ENCODE data around the gene RNFT1.
"Not testable (repeated sequence)": the region's sequence is repeated elsewhere in the genome, so short reads cannot be mapped to it uniquely, and the experiment has no call there.

The RNFT1 gene

GRCh38 chr17:59964482-59965328 is at the start of gene RNFT1:
RNFT1 (minus strand) TSS chr17:59964740; CDS start chr17:59964663, 77 bp downstream.
- Mint-ChIP-seq H3K27me3 (ENCODE audit: low read depth) (no peaks in the 10 kb centered on the region), H3K4me1 (ENCODE audit: low read depth) (peaks cover 12% of the 10 kb centered on the region), H3K27ac (peak within 1 kb of the TSS; percentile 93), H3K4me3 (peak within 1 kb of the TSS; percentile 91), H3K36me3 (ENCODE audit: low read depth) (peaks cover 9% of the 10 kb centered on the region), H3K9me3 (no peaks in the 10 kb centered on the region)
- peak; percentile 88 for DNase-seq (ENCODE audit: low spot score)

DNA sequence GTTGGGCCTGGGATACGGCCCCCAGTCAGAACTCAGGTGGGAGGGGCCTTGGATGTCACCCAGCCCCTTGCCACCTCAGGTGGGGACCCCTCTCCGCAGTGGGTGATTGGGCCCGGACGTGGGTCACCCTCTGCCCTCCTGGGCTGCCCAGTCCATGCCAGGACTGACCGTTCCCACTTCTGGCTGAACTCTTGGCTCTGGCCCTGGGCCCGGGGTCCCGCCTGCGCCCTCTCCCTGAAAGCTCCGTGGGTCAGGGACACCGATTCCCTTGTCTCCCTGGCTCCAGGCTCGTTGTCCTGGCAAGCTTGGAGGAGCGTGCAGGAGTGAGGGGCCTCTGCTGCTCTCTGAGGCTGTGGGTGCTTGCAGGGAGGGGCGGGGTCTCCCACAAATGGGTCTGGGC is 44.8 kb upstream of the RNFT1 start:
- DNase-seq (ENCODE audit: low spot score); H3K36me3 Mint-ChIP-seq (ENCODE audit: low read depth); H3K27ac Mint-ChIP-seq; H3K9me3 Mint-ChIP-seq; H3K27me3 Mint-ChIP-seq (ENCODE audit: low read depth); H3K4me1 Mint-ChIP-seq (ENCODE audit: low read depth); H3K4me3 Mint-ChIP-seq: not testable (repeated sequence)

- H3K27me3 Mint-ChIP-seq (ENCODE audit: low read depth); DNase-seq (ENCODE audit: low spot score); H3K9me3 Mint-ChIP-seq; H3K4me1 Mint-ChIP-seq (ENCODE audit: low read depth); H3K4me3 Mint-ChIP-seq; H3K27ac Mint-ChIP-seq; H3K36me3 Mint-ChIP-seq (ENCODE audit: low read depth): not testable (repeated sequence)
Observed at GRCh38 chr17:60008377-60008776, 43.8 kb upstream of the RNFT1 start.

- Mint-ChIP-seq H3K27me3 (ENCODE audit: low read depth) (peaks cover 8% of the 10 kb centered on the region), H3K4me1 (ENCODE audit: low read depth) (no peaks in the 10 kb centered on the region), H3K36me3 (ENCODE audit: low read depth) (no peaks in the 10 kb centered on the region), H3K9me3 (no peaks in the 10 kb centered on the region), H3K4me3 (no peak overlapping the region), H3K27ac (no peak overlapping the region)
- DNase-seq (ENCODE audit: low spot score): no peak
Observed at GRCh38 chr17:60006160-60006559, 41.6 kb upstream of the RNFT1 start.

DNA sequence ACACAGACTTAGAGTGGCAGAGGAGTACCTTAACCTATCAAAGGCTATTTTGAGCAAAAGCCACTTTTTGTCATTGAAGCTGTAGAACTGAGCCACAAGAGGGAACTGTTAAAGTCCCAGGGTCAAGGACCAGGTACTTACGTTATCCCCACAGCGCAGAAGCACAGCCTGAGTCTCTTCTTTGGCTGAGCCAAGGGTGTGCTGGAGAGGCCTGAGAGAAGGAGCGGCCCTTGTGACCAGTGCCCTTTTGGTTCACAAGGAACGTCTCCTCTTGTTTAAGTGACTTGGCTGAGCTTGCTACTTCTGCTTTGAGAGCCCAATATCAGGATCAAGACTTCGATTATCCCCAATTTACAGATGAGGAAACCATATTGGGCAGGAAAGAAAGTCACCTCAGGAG is 40.0 kb upstream of the RNFT1 start:
- not testable (repeated sequence) for H3K4me3 Mint-ChIP-seq; H3K36me3 Mint-ChIP-seq (ENCODE audit: low read depth); DNase-seq (ENCODE audit: low spot score); H3K4me1 Mint-ChIP-seq (ENCODE audit: low read depth); H3K9me3 Mint-ChIP-seq; H3K27me3 Mint-ChIP-seq (ENCODE audit: low read depth); H3K27ac Mint-ChIP-seq

- not testable (repeated sequence) for H3K4me1 Mint-ChIP-seq (ENCODE audit: low read depth); DNase-seq (ENCODE audit: low spot score); H3K27me3 Mint-ChIP-seq (ENCODE audit: low read depth); H3K36me3 Mint-ChIP-seq (ENCODE audit: low read depth); H3K4me3 Mint-ChIP-seq; H3K9me3 Mint-ChIP-seq; H3K27ac Mint-ChIP-seq
Observed at GRCh38 chr17:60002405-60002804, 37.9 kb upstream of the RNFT1 start.

- not testable (repeated sequence) for DNase-seq (ENCODE audit: low spot score); H3K9me3 Mint-ChIP-seq; H3K27me3 Mint-ChIP-seq (ENCODE audit: low read depth); H3K27ac Mint-ChIP-seq; H3K36me3 Mint-ChIP-seq (ENCODE audit: low read depth); H3K4me3 Mint-ChIP-seq; H3K4me1 Mint-ChIP-seq (ENCODE audit: low read depth)
Observed at GRCh38 chr17:59996608-59997007, 32.1 kb upstream of the RNFT1 start.

- not testable (repeated sequence) for H3K4me3 Mint-ChIP-seq; H3K4me1 Mint-ChIP-seq (ENCODE audit: low read depth); H3K36me3 Mint-ChIP-seq (ENCODE audit: low read depth); DNase-seq (ENCODE audit: low spot score); H3K27me3 Mint-ChIP-seq (ENCODE audit: low read depth); H3K27ac Mint-ChIP-seq; H3K9me3 Mint-ChIP-seq
Observed at GRCh38 chr17:59975166-59975565, 10.6 kb upstream of the RNFT1 start.

GRCh38 chr17:59973483-59973882 is 8.9 kb upstream of the RNFT1 start:
- H3K9me3 Mint-ChIP-seq; H3K4me1 Mint-ChIP-seq (ENCODE audit: low read depth): not testable (repeated sequence)

GRCh38 chr17:59972778-59973177 is 8.2 kb upstream of the RNFT1 start:
- Mint-ChIP-seq H3K27ac (no peak overlapping the region), H3K4me3 (no peak overlapping the region), H3K4me1 (ENCODE audit: low read depth) (no peaks in the 10 kb centered on the region), H3K27me3 (ENCODE audit: low read depth) (peaks cover 10% of the 10 kb centered on the region), H3K9me3 (no peaks in the 10 kb centered on the region), H3K36me3 (ENCODE audit: low read depth) (no peaks in the 10 kb centered on the region)
- no peak for DNase-seq (ENCODE audit: low spot score)

More at GRCh38 chr17:59973483-59973882, 8.9 kb upstream of the RNFT1 start:
- H3K36me3 Mint-ChIP-seq (ENCODE audit: low read depth); H3K27ac Mint-ChIP-seq; DNase-seq (ENCODE audit: low spot score); H3K4me3 Mint-ChIP-seq; H3K27me3 Mint-ChIP-seq (ENCODE audit: low read depth): not testable (repeated sequence)

DNA sequence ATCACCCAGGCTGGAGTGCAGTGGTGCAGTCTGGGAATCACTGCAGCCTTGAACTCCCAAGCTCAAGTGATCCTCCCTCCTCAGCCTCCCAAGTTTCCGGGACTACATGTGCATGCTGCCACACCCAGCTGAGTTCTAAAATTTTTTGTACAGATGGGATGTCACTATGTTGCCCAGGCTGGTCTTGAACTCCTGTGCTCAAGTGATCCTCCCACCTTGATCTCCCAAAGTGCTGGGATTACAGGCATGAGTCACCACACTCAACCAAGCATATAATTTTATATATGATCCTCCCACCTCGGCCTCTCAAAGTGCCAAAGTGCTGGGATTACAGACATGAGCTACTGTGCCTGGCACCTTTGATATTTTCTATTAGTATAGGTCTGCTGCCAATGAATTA is 7.2 kb upstream of the RNFT1 start:
- not testable (repeated sequence) for H3K27ac Mint-ChIP-seq; H3K4me1 Mint-ChIP-seq (ENCODE audit: low read depth); H3K36me3 Mint-ChIP-seq (ENCODE audit: low read depth); H3K4me3 Mint-ChIP-seq; H3K9me3 Mint-ChIP-seq; H3K27me3 Mint-ChIP-seq (ENCODE audit: low read depth); DNase-seq (ENCODE audit: low spot score)

- Mint-ChIP-seq H3K36me3 (ENCODE audit: low read depth) (peaks cover 13% of the 10 kb centered on the region), H3K27ac (peak overlapping the region; percentile 93), H3K27me3 (ENCODE audit: low read depth) (no peaks in the 10 kb centered on the region), H3K4me1 (ENCODE audit: low read depth) (peaks cover 15% of the 10 kb centered on the region), H3K9me3 (no peaks in the 10 kb centered on the region), H3K4me3 (peak overlapping the region; percentile 91)
- no peak for DNase-seq (ENCODE audit: low spot score)
Observed at GRCh38 chr17:59963738-59964481, 630 bp downstream of the RNFT1 start.

DNA sequence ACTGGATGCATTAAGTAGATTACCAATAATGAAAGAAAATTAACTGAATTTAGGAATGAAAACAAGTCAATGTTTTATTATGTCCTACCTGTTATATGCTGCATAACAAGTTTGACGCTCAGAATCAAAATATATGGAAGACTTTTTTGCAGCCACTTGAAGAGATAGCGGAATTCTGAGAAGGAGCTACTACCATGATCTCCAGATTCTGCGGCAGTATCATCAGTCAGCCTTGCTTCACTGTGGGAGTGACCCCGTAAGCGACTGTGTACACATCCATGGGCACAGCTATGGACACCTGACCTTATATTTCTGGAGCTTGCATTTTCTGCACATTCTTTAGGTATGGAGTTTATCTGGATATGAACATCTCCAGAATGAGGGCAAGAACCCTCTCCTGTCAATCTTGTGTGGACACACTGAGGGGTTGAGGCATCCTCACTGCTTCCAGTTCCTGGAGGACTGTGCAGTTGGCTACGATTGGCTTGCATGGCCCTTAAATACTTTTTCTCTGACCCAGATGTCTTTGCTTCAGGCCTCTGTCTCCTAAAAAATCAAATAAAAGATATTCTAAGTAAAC is 1.7 kb downstream of the RNFT1 start:
- Mint-ChIP-seq H3K9me3 (no peaks in the 10 kb centered on the region), H3K36me3 (ENCODE audit: low read depth) (peaks cover 20% of the 10 kb centered on the region), H3K4me3 (peak overlapping the region; percentile 91), H3K27ac (no peak overlapping the region), H3K27me3 (ENCODE audit: low read depth) (no peaks in the 10 kb centered on the region), H3K4me1 (ENCODE audit: low read depth) (peaks cover 18% of the 10 kb centered on the region)
- DNase-seq (ENCODE audit: low spot score): no peak

- not testable (repeated sequence) for H3K4me3 Mint-ChIP-seq; DNase-seq (ENCODE audit: low spot score); H3K27ac Mint-ChIP-seq; H3K27me3 Mint-ChIP-seq (ENCODE audit: low read depth); H3K9me3 Mint-ChIP-seq
- Mint-ChIP-seq H3K36me3 (ENCODE audit: low read depth) (peaks cover 37% of the 10 kb centered on the region), H3K4me1 (ENCODE audit: low read depth) (peaks cover 14% of the 10 kb centered on the region)
Observed at GRCh38 chr17:59959574-59959973, 5.0 kb downstream of the RNFT1 start.

Measured in T-helper 2 cell treated with Interferon-gamma antibody and Interleukin-4, amounts not matched to agents 5 μg/mL and 100 μg/mL, for 36 hours (primary cell).